Non-pigmented ciliary epithelial cell (primary cell): ENCODE data around the gene KIAA1549.
"Not testable (repeated sequence)": the region's sequence is repeated elsewhere in the genome, so short reads cannot be mapped to it uniquely, and the experiment has no call there.

Experiments
- DNase-seq: peaks from one replicate; pipeline ENCODE4 v3.0.0-alpha.2; 2010; ENCODE audit warnings: low read depth

The KIAA1549 gene

GRCh38 chr7:138941545-138941944 lies 39.6 kb downstream of the KIAA1549 start:
- DNase-seq, result no peak

GRCh38 chr7:138940602-138941001 lies 40.6 kb downstream of the KIAA1549 start:
- DNase-seq, result not testable (repeated sequence)

- DNase-seq, result no peak
These were observed 43.7 kb downstream of the KIAA1549 start for GRCh38 chr7:138937484-138937883.

DNA sequence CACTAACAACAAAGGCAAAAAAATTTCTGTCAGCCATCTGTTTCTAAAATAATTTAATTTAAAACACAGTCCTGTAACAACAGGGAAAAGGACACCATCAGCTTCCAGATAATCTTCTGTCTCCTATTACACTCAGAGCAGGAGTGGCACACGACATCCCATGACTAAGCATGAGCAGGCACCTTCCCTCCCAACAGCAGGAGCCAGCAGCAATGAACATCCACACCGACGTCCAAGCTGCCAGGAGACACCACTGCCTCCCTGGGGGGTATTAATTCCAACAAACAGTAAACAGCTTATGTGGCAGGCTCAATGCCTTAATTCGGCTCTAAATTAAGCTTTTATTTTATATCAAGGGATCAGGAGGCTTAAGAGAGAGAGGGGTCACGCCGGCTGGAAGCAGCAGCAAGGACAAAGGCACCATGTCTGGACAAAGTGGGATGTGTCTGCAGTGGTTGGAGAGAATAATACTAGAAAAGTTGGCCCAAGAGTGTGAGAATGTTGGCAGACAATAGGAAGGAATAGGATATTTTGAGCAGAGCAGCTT lies 45.7 kb downstream of the KIAA1549 start:
- DNase-seq, result peak; percentile 66

GRCh38 chr7:138934861-138935260 lies 46.3 kb downstream of the KIAA1549 start:
- peak; percentile 43 for DNase-seq

- DNase-seq, result no peak
These were observed 46.8 kb downstream of the KIAA1549 start for GRCh38 chr7:138934367-138934766.

GRCh38 chr7:138932870-138933269 lies 48.3 kb downstream of the KIAA1549 start:
- no peak for DNase-seq

DNA sequence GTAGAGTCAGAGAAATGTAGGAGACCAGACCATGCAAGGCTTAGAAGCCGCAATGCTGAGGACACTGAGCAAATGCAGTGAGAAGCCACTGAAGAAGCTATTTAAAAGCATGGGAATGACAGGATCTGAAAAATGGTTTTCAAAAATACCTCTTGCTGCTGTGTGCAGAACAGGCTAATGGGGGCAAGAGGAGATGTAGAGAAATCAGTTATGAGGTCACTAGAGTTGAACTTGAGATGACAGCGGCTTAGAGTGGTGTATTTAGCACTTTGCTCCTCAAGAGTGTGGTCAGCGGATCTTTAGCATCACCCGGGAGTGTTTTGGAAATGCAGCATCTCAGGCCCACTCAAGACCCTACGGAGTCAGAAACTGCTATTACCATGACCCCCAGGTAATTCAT lies 48.8 kb downstream of the KIAA1549 start:
- DNase-seq, result no peak

DNA sequence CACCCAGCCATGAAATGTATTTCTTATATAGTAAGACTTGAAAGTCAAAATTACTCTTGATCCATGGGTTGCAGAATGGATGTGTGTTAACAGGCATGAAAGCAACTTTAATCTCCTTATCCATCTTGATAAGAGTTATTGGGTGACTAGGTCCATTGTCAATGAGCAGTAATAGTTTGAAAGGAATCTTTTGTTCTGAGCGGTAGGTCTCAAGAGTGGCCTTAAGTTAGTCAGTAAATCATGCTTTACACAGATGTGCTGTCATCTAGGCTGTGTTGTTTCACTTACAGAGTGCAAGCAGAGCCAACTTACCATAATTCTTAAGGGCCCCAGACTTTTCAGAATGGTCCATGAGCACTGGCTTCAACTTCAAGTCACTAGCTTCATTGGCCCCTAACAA lies 51.2 kb downstream of the KIAA1549 start:
- no peak for DNase-seq

DNA sequence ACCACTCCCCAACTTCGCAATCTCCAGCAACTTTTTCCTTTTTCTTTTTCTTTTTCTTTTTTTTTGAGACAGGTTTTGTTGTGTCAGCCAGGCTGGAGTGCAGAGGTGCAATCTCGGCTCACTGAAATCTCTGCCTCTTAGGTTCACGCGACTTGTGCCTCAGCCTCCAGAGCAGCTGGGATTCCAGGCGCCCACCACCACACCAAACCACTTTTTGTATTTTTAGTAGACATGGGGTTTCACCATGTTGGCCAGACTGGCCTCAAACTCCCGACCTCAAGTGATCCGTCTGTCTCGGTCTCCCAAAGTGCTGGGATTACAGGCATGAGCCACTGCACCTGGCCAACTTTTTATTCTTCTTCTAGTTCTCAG lies 55.0 kb downstream of the KIAA1549 start:
- no peak for DNase-seq

GRCh38 chr7:138924501-138925225 lies 56.5 kb downstream of the KIAA1549 start:
- DNase-seq, result no peak

DNA sequence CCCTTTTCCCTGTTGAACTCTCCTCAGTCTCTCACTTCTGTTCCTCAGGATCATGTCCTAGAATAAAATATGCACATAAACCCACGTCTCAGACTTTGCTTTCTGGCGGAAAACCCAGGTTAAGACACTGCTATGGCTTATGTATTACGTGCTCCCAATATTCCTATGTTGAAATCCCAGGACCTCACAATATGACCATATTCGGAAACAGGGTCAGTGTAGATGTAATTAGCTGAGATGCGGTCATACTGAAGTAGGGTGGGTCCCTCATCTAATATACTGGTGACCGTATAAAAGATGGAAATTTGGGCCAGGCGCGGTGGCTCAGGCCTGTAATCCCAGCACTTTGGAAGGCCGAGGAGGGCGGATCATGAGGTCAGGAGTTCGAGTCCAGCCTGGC lies 59.9 kb downstream of the KIAA1549 start:
- DNase-seq, result no peak

DNA sequence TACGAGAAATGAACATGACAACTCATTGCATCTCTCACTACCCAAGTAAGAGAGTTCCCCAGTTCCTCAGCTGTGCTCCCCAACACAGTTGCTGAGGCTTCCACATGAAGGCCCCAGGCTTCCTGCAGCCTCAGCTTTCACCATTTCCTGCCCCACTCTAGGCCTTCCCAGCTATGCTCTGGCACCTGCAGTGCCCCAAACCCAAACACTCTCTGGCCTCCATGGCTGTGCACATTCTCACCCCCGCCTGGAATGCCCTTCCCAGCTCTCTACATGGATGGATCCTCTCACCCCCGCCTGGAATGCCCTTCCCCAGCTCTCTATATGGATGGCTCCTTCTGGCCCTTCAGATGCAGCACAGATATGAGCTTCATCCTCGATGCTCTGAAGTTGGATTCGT lies 61.3 kb downstream of the KIAA1549 start:
- no peak for DNase-seq

GRCh38 chr7:138919216-138919615 lies 62.0 kb downstream of the KIAA1549 start:
- peak; percentile 5 for DNase-seq

DNA sequence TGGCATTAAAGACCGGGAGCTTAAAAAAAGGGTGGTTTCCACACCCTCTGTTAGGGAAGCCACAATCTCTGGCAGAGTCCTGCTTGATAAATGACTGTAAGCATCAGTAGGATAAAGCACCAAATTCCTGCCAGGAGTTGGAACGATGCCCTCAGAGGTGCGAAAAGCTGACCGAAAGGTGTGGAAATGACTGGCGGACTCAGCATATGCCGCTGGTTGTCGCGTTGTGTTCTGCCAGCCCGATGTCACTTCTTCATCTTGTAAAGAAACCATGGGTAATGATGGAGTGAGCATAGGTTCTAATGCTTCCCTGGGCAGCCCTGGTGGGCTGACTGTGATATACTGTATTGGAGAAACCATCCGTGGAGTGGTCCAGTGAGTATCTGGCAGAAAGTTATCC lies 62.4 kb downstream of the KIAA1549 start:
- no peak for DNase-seq

GRCh38 chr7:138918176-138918575 lies 63.0 kb downstream of the KIAA1549 start:
- no peak for DNase-seq

GRCh38 chr7:138917771-138918170 lies 63.4 kb downstream of the KIAA1549 start:
- no peak for DNase-seq

DNA sequence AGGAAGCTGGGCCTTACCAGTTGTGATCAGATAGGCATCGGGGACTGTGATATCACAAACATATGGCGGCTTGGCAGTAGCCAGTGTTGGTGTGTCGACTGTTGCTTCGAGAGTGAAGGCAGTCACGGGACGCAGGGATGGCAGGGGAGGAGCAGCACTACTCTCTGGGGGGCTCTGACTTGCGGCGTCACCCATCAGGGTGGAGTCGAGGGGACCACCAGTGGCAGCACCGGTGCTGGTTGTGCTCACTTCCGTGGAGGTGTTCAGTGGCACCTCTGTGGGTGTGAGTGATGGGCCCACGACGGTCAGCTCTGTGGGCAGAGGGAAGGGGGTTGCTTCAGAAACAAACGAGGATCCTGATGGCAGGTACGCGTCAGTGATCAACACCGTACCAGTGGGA lies 64.5 kb downstream of the KIAA1549 start:
- no peak for DNase-seq

DNA sequence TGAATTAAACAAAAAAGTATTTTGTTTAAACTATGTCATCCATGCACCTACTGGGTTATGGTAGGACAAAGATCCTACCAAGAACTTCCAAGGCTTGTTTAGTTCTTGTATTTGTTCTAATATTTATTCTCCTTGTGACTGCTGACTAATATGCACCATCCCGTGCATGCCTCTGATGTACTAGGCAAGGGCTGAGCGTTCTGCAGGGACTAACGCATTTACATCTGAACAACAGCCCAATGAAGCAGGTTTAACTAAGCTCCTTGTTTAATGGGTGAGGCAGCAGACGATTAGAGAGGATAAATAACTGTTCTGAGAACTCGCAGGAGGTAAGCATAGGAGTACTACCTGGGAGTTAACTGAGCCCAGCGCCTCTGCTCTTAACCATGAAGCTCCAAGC lies 64.9 kb downstream of the KIAA1549 start:
- DNase-seq, result no peak

- no peak for DNase-seq
These were observed 67.4 kb downstream of the KIAA1549 start for GRCh38 chr7:138913783-138914182.

DNA sequence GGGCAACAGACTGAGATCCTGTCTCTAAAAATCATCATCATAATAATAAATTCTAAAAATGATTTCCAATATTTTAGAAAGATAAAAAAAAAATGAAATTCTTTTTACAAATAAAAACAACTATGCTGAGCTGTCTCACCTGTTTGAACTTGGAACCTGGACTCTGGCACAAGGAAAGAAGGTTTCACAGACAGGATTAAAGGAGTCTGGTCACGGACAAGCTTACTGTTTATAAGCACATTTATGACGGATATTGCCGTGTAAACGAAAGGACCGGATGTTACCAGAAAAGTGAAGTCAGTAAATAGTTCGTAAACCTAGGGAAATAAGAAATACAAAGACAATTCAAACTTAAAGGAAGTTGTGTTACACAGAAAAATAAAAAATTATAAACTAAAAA lies 70.2 kb downstream of the KIAA1549 start:
- no peak for DNase-seq

DNA sequence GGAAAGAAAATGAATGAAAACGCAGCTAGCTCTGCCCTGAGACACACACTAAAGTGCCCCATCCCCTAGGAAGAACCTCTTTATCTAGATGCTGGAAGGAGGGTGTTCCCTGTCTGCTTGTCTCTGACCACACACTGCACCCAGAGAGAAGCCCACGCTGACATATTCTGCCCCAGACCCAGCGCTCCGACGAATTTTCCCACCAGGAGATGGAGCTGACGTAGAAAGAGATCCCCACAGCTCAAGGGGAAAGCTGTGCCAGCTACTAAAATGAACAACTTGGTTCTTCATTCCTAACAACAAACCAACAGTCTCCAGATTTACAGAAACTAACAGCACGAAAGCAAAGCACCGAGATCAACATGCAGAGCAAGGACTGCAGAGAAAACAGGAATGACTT lies 73.3 kb downstream of the KIAA1549 start:
- DNase-seq, result no peak

DNA sequence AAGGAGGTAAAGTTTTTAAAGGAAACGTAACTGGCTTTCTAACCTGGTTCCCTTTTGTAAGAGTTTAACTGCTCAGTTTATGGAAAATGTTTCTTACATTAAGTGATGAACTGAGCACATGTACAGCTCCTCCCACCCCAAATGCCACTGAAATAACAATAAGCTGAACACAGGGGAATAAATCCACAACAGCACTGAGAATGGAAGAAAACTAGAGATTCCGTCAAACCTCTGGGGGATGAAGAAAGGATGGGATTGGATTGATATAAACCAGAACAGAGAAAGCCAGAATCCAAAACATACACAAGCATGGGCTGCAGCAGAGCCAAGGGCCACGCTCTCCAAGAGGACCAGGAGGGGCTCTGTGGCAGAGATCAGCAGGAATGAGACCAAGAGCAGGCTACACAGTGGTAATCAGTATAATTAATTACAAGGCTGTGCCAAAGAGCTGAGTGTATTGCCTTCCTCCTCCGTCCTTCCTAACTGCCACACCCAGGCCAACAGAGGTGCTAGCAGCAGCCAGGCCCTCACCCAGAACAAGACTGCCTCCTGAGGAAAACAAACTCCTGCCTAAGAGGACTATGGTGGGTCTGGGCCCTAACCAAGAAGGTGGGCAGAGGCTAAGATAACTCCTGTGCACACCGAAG lies 73.9 kb downstream of the KIAA1549 start:
- DNase-seq, result no peak
